Amygdala (tissue), 56 donors: ENCODE measurements around the gene KRT33A.
A peak's percentile ranks its signal among the peaks of the same experiment; 100 is the strongest.
"Not testable (repeated sequence)": the region's sequence is repeated elsewhere in the genome, so short reads cannot be mapped to it uniquely, and the experiment has no call there.

Source experiments
- DNase-seq, 56 donors: peaks; one replicate each; lab custom pipeline; 2025; lab: John Stamatoyannopoulos, UW

KRT33A gene

GRCh38 chr17:41366070-41366469 lies 15.4 kb upstream of the KRT33A start:
- DNase-seq, result no peak

- DNase-seq, result no peak
These were observed 13.3 kb upstream of the KRT33A start for GRCh38 chr17:41363881-41364280.

- no peak for DNase-seq
These were observed 9.8 kb upstream of the KRT33A start for GRCh38 chr17:41360296-41360995.

GRCh38 chr17:41354536-41354935 lies 3.9 kb upstream of the KRT33A start:
- DNase-seq, result no peak

GRCh38 chr17:41352597-41353366 lies 2.2 kb upstream of the KRT33A start:
- DNase-seq, result no peak

- no peak for DNase-seq
These were observed 549 bp upstream of the KRT33A start for GRCh38 chr17:41351177-41351576.

- DNase-seq, result peak in 1 of 56 donors; percentile 2
These were observed 2.5 kb downstream of the KRT33A start for GRCh38 chr17:41347869-41348760.

- DNase-seq, result not testable (repeated sequence)
These were observed 4.2 kb downstream of the KRT33A start for GRCh38 chr17:41346421-41346820.

- DNase-seq, result no peak
These were observed 4.6 kb downstream of the KRT33A start for GRCh38 chr17:41345992-41346391.

- no peak for DNase-seq
These were observed 7.6 kb downstream of the KRT33A start for GRCh38 chr17:41343029-41343428.

- DNase-seq, result no peak
These were observed 9.4 kb downstream of the KRT33A start for GRCh38 chr17:41340934-41341861.

- no peak for DNase-seq
These were observed 10.1 kb downstream of the KRT33A start for GRCh38 chr17:41340494-41340893.

GRCh38 chr17:41339571-41340172 lies 11.0 kb downstream of the KRT33A start:
- DNase-seq, result no peak

GRCh38 chr17:41338961-41339485 lies 11.6 kb downstream of the KRT33A start:
- no peak for DNase-seq

GRCh38 chr17:41335747-41336146 lies 14.9 kb downstream of the KRT33A start:
- no peak for DNase-seq

GRCh38 chr17:41334385-41335305 lies 16.0 kb downstream of the KRT33A start:
- DNase-seq, result no peak

GRCh38 chr17:41333836-41334235 lies 16.8 kb downstream of the KRT33A start:
- DNase-seq, result no peak

- DNase-seq, result no peak
These were observed 17.5 kb downstream of the KRT33A start for GRCh38 chr17:41333098-41333497.
